HL-60 (cell line): ENCODE results near the gene C19orf44.
"Not testable (repeated sequence)": the region's sequence is repeated elsewhere in the genome, so short reads cannot be mapped to it uniquely, and the experiment has no call there.

ENCODE experiments used
- DNase-seq, 2 experiments: peaks; one replicate each; pipeline ENCODE4 v3.0.0-alpha.2; 2010 to 2020; ENCODE audit warnings: low read depth in 1 of 2, low spot score in 1 of 2
- H3K27ac ChIP-seq: fragments of 250-450 bp; sonication (Bioruptor Pico); replicated peaks from 2 replicates; pipeline ENCODE4 v1.5.1; 2020; ENCODE audit warnings: mild to moderate bottlenecking, moderate library complexity
- H3K27me3 ChIP-seq: fragments of 250-450 bp; sonication (Bioruptor Pico); 2 replicates; pipeline ENCODE4 v1.5.1; 2021; ENCODE audit warnings: mild to moderate bottlenecking, moderate library complexity; ENCODE audit not compliant: insufficient read depth, poor library complexity, severe bottlenecking
- H3K4me3 ChIP-seq: replicated peaks from 2 replicates; pipeline ENCODE4 v1.5.1; 2011; ENCODE audit warnings: mild to moderate bottlenecking, control low read depth, low read length; ENCODE audit not compliant: insufficient read depth
- GABPA ChIP-seq: IDR thresholded peaks from 2 replicates; pipeline ENCODE4 v1.6.1; 2012; ENCODE audit warnings: low read depth
- POLR2AphosphoS5 ChIP-seq: IDR thresholded peaks from 2 replicates; pipeline ENCODE4 v1.6.1; 2012; ENCODE audit warnings: low read depth
- SPI1 ChIP-seq: IDR thresholded peaks from 2 replicates; pipeline ENCODE4 v1.6.1; 2012; ENCODE audit warnings: low read depth, mild to moderate bottlenecking, borderline replicate concordance
- TF ChIP-seq, protein P1 (sequence below): IDR thresholded peaks from 2 replicates; pipeline ENCODE4 v1.6.1; 2012; ENCODE audit warnings: low read depth; ENCODE audit not compliant: insufficient replicate concordance
- TF ChIP-seq, protein P2 (sequence below): IDR thresholded peaks from one replicate; pipeline ENCODE4 v1.5.1; 2011; ENCODE audit warnings: low read length, control low read depth, inconsistent platforms; ENCODE audit not compliant: insufficient read depth

The C19orf44 gene

DNA sequence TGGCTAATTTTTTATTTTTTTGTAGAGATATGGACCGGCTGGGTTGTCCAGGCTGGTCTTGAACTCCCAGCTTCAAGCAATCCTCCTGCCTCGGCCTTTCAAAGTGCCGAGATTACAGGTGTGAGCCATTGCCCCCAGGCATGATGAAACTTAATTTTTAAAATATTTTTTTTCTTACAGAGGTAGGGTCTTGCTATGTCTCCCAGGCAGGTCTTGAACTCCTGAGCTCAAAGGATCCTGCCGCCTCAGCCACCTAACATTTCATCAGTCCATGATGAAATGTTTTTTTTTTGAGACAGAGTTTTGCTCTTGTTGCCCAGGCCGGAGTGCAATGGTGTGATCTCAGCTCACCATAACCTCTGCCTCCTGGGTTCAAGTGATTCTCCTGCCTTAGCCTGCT is 12.4 kb downstream of the C19orf44 start:
- Histone ChIP-seq H3K27ac (no peak overlapping the region), H3K4me3 (no peak overlapping the region), H3K27me3 (no peaks in the 10 kb centered on the region)
- DNase-seq: no peak
- TF ChIP-seq GABPA (no peak), POLR2AphosphoS5 (no peak), SPI1 (no peak)
- TF ChIP-seq, protein P1, sequence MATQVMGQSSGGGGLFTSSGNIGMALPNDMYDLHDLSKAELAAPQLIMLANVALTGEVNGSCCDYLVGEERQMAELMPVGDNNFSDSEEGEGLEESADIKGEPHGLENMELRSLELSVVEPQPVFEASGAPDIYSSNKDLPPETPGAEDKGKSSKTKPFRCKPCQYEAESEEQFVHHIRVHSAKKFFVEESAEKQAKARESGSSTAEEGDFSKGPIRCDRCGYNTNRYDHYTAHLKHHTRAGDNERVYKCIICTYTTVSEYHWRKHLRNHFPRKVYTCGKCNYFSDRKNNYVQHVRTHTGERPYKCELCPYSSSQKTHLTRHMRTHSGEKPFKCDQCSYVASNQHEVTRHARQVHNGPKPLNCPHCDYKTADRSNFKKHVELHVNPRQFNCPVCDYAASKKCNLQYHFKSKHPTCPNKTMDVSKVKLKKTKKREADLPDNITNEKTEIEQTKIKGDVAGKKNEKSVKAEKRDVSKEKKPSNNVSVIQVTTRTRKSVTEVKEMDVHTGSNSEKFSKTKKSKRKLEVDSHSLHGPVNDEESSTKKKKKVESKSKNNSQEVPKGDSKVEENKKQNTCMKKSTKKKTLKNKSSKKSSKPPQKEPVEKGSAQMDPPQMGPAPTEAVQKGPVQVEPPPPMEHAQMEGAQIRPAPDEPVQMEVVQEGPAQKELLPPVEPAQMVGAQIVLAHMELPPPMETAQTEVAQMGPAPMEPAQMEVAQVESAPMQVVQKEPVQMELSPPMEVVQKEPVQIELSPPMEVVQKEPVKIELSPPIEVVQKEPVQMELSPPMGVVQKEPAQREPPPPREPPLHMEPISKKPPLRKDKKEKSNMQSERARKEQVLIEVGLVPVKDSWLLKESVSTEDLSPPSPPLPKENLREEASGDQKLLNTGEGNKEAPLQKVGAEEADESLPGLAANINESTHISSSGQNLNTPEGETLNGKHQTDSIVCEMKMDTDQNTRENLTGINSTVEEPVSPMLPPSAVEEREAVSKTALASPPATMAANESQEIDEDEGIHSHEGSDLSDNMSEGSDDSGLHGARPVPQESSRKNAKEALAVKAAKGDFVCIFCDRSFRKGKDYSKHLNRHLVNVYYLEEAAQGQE: no peak
- TF ChIP-seq, protein P2, sequence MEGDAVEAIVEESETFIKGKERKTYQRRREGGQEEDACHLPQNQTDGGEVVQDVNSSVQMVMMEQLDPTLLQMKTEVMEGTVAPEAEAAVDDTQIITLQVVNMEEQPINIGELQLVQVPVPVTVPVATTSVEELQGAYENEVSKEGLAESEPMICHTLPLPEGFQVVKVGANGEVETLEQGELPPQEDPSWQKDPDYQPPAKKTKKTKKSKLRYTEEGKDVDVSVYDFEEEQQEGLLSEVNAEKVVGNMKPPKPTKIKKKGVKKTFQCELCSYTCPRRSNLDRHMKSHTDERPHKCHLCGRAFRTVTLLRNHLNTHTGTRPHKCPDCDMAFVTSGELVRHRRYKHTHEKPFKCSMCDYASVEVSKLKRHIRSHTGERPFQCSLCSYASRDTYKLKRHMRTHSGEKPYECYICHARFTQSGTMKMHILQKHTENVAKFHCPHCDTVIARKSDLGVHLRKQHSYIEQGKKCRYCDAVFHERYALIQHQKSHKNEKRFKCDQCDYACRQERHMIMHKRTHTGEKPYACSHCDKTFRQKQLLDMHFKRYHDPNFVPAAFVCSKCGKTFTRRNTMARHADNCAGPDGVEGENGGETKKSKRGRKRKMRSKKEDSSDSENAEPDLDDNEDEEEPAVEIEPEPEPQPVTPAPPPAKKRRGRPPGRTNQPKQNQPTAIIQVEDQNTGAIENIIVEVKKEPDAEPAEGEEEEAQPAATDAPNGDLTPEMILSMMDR: no peak

DNA sequence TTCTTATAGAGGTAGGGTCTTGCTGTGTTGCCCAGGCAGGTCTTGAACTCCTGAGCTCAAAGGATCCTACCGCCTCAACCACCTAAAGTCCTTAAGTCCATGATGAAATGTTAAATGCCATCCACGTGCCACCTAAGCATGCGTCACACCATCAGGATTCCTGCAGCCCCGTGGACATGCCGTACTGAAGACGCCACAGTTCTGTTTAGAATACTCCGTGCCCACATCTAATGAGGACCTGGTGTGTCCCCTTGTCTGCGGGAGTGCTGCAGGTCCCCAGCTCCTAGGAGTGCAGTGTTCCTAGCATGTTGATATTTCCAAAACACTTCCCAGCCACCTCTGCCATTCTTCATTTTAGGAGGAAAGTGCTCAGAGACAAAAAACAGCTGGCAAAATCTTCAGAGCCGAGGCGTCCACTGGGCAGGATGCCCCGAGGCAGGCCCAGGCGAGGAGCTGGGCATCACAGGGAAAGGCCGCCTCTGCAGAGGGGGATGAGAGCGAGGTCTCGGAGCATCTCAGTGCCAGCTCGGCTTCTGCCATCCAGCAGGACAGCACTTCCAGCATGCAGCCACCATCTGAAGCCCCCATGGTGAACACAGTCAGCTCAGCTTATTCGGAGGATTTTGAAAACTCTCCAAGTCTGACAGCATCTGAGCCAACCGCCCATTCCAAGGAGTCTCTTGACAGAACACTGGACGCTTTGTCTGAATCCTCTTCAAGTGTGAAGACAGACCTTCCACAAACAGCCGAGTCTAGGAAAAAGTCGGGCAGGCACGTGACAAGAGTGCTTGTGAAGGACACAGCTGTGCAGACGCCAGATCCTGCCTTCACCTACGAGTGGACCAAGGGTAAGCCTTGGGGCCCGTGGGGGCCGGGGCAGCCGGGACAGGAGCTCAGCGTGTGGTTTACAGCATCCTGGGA is 13.2 kb downstream of the C19orf44 start:
- no peak overlapping the region for H3K4me3 ChIP-seq
- H3K27me3 ChIP-seq: no peaks in the 10 kb centered on the region
- TF ChIP-seq GABPA (no peak), SPI1 (no peak), POLR2AphosphoS5 (no peak)
- TF ChIP-seq, protein P2: no peak
- TF ChIP-seq, protein P1: no peak
- H3K27ac ChIP-seq: no peak overlapping the region
- DNase-seq: no peak

DNA sequence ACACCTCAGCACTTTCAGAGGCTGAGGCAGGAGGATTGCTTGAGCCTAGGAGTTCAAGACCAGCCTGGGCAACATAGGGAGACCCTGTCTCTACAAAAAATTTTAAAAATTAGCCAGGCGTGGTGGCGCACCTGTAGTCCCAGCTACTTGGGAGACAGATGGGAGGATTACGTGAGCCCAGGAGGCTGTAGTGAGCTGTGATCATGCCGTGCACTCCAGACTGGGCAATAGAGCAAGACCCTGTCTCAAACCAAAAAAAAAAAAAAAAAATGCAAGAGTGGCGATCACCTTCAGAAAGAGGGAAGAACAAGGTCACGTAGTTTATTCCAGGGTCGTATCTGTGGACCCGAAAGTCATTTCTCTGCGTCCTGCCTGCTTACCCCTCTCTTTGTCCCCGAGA is 16.4 kb downstream of the C19orf44 start:
- not testable (repeated sequence) for DNase-seq, H3K27me3 ChIP-seq, H3K27ac ChIP-seq, H3K4me3 ChIP-seq

DNA sequence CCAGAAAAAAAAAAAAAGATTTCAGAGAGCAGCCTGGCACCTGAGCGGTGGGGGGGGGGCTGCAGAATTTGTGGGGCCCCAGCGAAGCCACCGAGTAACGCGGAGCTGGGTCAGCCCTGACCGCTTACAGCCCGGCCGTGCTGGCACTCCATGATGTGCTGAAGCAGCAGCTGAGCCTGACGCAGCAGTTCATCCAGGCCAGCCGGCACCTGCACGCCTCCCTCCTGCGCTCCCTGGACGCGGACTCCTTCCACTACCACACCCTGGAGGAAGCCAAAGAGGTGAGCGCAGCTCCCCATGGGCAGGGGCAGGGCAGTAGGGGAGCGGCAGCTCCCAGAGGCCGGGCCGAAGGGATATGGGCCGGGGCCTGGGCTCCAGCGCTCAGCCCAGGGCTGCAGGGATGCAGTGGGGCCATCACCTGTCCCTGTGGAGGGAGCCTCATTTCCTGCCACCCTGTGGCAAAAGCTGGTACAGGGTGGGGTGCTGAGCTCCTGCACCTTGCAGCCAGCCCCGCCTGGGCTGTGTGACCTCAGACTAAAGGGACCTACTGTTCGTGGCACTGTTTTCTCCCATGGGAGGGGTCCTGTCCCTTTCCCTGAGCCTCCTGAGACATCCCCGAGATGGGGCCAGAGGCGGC is 18.3 kb downstream of the C19orf44 start:
- TF ChIP-seq POLR2AphosphoS5 (no peak), GABPA (no peak), SPI1 (no peak)
- TF ChIP-seq, protein P2: no peak
- TF ChIP-seq, protein P1: no peak

More for the DNA sequence above, 18.3 kb downstream of the C19orf44 start:
- no peaks in the 10 kb centered on the region for H3K27me3 ChIP-seq
- DNase-seq: no peak
- no peak overlapping the region for H3K4me3 ChIP-seq
- no peak overlapping the region for H3K27ac ChIP-seq
